Measurements from ENCODE around the gene MAPKBP1.
A peak's percentile ranks its signal among the peaks of the same experiment; 100 is the strongest.

The MAPKBP1 gene

DNA sequence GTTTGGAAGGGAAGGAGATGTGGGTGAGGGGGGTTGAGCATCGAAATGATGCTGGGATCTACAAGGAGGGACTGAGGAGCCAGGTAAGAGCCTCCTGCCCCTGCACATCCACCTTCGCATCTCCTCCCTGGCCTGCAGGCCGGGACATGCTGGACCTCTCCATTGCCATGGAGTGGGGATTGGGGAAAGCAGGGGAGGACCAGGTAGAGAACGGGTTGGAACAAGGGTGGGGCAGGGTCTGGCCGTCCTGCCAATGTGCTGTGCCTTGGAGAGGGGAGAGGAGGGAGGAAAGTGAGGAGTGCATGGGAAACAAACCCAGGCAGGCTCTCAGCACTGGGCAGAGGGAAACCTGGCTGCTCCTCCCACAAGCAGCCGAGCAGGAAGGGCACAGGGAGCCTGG is 74.9 kb downstream of the MAPKBP1 start:
- no peak for DNase-seq

GRCh38 chr15:41849861-41850260 is 75.6 kb downstream of the MAPKBP1 start:
- DNase-seq, result no peak

- DNase-seq, result no peak
These were observed 76.3 kb downstream of the MAPKBP1 start for GRCh38 chr15:41850482-41851166.

DNA sequence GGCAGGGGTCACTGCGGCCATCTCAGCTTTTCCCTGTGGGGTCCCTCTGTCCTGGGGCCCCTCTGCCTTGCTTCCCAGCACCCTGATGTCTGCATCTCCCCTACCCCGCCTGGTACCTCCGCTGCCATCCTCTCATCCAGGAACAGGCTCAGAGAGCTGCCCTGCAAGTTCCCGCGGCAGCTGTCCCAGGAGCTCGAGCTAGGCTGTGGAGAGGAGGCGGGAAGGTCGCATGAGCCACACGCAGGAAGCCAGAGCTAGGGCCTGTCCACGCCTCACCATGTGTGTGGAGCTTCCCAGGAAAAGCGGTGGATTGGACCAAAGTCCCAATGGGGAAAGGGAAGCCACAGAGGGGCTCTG is 76.9 kb downstream of the MAPKBP1 start:
- no peak for DNase-seq

- DNase-seq, result no peak
These were observed 77.6 kb downstream of the MAPKBP1 start for GRCh38 chr15:41851755-41852370.

DNA sequence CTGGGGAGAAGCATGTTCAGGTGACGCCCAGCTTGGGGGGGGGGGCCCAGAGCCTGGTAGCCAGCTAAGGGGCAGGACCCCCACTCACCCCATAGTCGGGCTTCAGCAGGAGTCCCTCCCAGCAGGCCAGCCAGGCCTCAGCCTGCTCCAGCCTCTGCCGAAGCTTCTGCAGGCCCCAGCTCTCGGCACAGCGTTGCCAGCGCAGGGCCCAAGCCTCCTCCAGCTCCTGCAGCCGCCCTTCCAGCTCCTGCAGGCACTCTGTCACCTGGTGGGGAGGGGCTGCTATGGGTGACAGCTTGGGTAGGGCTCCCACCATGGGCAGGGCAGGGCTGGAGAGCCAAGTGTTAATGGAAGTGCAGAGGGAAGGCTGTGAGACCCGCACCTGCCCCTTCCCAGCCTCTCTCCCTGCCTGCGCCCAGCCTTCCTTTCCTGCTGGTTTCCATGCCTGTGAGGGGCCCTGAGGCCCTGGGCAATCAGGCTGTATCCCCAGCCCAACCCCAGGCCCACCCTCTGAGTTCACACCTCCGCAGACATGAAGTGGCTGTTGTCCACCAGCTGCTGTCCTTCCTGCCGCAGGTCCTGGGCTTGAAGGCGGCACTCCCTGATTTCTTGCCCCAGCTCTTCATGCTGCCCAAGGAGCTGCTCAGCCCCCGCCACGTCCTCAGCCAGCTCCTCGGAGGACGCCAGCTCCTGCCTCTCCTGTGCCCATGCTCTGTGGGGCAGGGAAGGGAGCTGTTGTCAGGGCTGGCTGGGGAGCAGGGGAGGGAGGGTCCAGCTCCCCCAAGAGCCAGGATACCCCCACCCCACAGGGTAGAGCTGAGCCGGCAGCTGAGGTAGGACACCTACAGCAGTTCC is 78.7 kb downstream of the MAPKBP1 start:
- peak; percentile 12 for DNase-seq

DNA sequence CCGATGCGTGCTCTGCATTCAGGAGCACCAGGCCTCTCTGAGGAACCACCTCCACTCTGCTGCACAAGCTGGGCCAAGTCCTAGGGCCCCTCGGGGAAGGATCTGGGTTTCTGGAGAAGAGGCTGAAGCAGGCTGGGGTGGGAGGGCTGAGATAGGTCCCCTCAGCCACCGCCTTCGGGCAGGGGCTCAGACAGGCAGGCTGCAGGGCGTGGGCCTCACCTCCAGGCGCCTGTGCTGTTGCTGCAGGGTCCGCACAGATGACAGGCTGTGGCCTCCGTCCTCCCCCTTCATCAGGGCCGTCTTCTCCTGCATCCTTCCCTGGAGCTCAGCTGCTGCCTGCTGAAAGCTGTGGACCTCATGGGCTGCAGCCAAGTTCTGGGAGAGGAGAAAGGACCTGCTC is 79.5 kb downstream of the MAPKBP1 start:
- DNase-seq, result no peak

DNA sequence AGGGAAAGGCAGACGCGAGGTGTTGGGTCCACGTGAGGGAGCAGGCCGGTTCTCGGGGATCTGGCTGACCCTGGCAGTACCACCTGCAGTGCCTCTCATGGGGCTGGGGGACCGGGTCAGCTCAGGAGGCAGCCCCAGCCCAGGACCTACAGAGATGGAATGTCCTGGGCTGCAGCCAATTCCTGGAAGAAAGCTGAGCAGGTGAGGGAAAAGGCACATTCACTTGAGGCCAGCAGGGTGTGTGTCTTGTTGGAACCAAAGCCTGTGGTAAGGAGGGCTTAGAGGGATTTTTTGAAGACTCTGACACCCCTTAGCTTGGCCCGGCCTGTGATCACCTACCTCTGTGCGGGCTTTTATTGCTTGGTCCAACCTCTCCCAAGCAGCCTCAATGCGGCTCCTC is 80.2 kb downstream of the MAPKBP1 start:
- DNase-seq, result no peak

GRCh38 chr15:41855261-41855961 is 81.1 kb downstream of the MAPKBP1 start:
- no peak for DNase-seq

GRCh38 chr15:41856262-41856661 is 82.0 kb downstream of the MAPKBP1 start:
- DNase-seq, result no peak

- DNase-seq, result no peak
These were observed 82.4 kb downstream of the MAPKBP1 start for GRCh38 chr15:41856716-41857115.

- no peak for DNase-seq
These were observed 83.0 kb downstream of the MAPKBP1 start for GRCh38 chr15:41857316-41857715.

GRCh38 chr15:41858756-41859155 is 84.5 kb downstream of the MAPKBP1 start:
- no peak for DNase-seq

- no peak for DNase-seq
These were observed 86.0 kb downstream of the MAPKBP1 start for GRCh38 chr15:41860049-41860828.

DNA sequence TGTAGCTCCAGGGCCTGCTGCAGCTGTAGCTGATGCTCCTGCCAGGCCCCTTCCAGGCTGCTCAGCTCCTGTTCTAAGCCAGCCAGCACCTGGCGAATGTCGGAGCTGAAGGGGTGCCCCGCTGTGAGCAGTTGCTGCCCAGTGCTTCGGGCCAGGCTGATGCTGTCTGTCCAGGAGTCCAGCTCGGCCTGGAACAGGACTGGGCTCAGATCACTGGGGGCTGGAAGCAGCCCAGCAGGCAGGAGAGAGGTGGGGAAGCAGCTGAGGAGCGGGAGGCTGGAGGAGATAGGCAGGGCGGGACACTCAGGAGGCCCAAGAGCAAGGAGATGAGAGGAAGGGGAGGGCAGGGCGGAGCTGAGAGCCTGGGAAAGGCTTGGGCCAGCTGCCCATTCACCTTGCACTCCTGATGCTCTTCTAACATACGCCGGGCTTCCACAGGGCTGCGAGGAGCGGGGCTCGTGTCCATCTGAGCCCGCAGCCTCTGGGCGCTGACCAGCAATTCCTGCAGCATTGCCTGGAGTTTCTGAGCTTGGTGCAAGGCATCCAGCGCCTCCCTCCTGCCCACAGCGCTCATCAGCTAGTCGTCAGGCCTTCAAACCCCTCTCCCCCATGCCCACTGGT is 87.6 kb downstream of the MAPKBP1 start:
- no peak for DNase-seq

DNA sequence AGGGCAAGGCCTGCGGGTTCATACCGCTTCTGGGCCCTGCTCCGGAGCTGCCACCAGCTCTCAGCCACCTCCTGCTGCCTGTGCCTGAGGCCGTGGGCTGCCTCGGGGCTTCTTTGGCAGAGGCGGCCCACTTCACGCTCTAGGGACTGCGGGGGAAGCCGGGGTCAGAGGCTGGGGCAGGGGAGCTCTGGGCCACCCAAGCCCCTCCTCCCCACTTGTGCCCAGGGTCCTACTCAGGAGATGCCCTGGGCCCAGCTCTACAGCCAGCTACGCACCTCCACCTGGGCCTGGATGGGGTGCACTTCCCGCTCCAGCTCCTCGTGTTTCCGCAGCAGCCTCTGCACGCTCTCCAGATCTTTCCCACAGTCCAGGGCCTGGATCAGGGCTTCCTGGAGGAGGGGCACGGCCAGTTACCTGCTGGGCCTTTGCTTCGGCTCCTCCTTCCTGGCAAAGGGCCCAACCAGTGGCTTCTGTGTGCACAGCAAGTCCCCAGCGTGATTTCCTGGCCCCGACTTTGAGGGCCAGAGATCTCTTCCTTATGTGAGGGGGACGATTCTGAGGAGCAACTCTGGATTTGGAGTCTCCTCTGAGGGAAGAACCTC is 88.3 kb downstream of the MAPKBP1 start:
- DNase-seq, result no peak

GRCh38 chr15:41865490-41866055 is 91.3 kb downstream of the MAPKBP1 start:
- DNase-seq, result no peak

- DNase-seq, result no peak
These were observed 92.0 kb downstream of the MAPKBP1 start for GRCh38 chr15:41866263-41866703.

GRCh38 chr15:41866872-41867579 is 92.7 kb downstream of the MAPKBP1 start:
- DNase-seq, result no peak

GRCh38 chr15:41868321-41868720 is 94.0 kb downstream of the MAPKBP1 start:
- DNase-seq, result no peak
